ENCODE data around the gene IGLON5. TPM values are rescaled to one million over a fixed set of nuclear protein-coding genes. Genes with fewer than 3 reads are reported as not detected.

Gene IGLON5
- total RNA-seq, 1 experiment from 2014 or later = not detected

DNA sequence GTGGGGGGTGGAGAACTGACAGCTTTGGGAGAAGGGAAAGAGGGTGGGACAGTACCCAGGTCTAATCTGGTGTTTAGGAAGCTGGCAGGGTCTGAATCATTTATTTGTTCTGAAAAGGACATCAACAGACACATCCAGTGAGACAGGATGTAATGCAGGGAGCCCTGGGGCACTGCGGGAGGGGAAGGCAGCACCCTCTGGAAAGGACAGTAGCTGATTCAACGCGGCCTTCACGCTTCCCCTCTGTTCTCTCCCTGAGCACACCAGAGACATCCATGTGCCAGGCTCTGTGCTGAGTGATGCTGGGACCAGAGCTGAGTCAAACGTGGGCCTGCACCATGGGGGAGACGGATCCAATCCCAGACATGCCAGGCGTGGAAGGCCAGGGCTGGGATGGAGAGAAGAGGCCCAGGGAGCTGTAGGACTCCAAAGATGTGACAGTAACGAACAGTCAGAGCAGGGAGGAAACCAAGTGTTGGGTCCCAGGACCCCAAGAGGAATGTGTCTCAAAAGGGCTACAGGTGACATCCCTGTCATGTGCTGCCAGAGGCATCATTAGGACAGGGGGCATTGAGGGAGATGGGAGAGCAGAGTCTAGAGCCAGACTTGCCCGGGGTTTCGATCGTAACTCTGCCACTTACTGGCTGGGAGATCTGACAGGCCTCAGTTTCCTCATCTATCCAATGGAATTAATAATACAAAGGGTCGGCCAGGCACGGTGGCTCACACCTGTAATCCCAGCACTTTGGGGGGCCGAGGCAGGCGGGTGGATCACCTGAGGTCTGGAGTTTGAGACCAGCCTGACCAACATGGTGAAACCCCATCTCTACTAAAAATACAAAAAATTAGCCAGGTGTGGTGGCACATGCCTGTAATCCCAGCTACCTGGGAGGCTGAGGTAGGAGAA is 53.0 kb downstream of the IGLON5 start:
- peak; percentile 64 for DNase-seq (ENCODE audit: low spot score)

DNA sequence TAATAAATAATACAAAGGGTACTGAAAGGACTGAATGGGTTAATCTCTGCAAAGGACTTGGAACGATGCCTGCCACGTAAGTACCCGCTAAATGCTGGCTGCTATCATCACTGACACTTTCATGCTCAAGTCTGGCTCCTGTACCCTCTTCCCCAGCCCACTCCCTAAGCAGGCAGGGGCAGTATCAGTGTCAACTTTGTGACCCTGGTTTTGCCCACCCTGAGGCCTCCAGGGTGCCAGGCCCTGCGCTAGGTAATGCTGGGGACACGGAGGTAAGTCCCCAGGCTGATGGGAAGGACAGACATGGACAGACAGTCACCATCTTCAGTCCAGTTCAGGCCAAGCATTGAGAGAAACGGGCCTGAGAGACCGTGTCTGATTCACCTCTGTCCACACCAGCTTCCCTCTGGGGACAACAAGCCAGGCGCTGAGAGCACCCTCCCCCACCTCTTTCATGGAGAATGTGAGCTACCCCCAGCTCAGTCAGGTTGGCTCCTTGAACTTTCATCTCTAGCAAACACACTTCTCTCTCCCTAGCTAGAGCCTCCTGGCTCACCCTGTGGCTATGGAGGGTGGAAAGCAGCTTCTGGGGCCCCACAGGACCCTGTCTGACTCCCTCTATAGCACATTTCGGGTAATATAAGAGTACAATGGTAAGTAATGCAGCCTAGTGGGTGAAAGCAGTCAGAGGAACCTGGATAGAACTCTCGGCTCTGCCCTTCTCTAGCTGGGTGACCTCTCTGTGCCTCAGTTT is 53.9 kb downstream of the IGLON5 start:
- peak; percentile 70 for DNase-seq (ENCODE audit: low spot score)

DNA sequence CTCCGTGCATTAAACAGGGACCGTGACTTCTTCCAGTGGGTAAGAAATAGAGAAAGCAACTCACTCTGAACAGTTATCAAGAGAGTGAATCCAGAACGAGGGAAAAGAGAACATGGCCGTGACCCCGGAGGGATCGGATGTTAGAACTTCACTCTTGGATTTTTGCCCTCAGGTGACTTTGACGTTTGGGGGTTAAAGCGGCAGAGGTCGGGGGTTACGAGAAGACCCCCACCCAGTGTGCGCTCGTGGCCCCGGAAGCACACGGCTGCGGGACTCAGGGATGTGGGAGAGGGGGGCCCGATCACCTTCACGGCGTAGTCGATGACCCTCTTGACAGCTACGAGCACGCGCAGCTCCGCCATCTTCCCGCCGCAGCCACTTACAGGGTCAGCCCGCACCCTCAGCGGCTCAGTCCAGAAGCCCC is 54.5 kb downstream of the IGLON5 start, which contains the start of gene ETFB:
ETFB (minus strand) TSS at position 424 of the 424 bp plus-strand sequence; CDS start at position 362, 62 bp downstream.
- no peak for DNase-seq (ENCODE audit: low spot score)

DNA sequence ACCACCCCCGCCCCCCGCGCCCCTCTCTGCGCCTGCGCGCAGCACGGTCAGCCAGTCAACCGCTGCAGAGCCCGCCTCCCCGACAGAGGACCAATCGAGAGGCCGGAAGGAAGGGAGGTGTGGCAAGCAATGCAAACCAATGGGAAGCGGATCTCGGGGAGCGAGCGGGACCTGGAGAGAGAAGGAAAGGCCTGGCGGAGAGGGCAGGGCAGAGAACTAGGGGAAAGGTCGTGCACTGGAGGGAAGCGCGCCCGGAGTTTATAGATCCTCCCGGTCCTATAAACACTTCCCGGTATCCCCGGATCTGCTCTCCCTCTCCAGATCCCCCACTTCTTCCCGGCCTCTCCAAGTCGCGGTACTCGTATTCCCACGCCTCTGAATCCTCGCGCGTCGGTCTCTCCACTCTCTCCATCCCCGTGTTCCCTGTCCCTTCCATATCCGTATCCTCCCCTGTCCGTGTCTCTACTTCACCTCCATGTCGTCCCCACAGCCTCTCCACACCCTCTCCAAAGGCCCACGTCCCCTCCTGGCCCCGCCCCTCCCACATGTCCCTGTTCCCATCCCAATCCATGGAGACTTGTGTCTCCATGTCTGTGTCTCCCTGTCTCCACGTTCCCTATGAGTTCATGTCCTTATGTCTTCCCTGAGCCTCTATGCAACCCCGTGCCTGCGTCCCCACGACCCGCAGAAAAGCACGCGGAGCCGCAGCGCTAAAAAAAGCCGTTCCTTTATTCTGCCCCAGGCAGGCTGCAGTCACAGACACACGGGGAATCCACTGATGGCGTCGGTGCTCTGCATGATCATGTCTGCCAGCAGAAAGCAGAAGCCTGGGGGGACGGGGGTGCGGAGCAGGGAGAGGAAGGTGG is 55.2 kb downstream of the IGLON5 start:
- peak; percentile 100 for DNase-seq (ENCODE audit: low spot score)

DNA sequence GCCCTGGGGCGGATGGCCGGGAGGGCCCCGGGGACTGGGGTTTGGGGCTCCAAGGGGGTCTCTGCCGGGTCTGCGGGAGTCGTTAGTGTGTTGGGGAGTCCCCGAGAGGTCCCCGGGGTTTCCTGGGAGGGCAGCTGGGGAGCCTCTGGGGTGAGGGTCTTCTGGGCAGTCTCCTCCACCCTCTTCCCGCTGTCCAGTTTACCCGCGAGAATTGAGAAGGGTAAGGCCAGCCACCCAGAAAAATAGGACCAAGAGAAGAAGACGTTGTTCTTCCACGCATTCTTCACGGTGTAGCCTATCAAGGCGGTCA is 55.8 kb downstream of the IGLON5 start:
- no peak for DNase-seq (ENCODE audit: low spot score)

DNA sequence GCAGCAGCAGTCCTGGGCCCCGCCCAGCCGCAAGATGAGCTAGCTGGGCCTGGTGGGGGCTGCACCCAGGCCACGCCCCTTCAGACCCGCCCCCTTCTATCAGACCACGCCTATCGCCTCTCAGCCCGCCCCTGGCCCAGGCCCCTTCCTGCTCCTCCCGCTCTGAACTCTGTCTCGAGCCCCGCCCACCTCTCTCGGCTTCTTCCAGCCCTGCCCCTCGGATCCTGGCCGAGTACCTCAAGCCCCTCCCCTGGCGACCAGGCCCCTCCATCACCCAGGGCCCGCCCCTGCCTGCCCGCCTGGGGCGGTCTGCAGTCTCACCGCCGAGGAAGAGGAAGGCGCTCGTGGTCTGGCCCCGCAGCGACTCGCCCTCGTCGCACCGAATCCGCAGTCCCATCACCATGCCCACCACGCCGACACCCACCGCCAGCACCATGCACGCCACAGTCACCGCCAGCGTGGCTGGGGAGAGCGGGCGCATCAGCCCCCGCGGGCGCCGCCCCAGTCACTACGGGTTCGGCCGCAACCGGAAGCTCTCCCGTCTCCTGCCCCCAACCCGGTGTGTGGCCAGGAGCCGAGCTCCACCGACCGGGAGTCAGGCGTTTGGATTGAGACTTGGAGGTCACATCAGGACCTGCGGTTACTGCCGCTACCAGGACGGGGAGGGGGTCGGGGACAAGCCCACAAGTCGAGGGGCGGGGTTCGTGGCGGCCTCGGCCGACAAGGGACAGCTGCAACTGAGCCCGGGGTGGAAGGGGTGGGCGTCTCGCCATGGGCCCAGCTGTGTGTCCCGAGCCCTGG is 56.3 kb downstream of the IGLON5 start:
- DNase-seq (ENCODE audit: low spot score) = peak; percentile 100

DNA sequence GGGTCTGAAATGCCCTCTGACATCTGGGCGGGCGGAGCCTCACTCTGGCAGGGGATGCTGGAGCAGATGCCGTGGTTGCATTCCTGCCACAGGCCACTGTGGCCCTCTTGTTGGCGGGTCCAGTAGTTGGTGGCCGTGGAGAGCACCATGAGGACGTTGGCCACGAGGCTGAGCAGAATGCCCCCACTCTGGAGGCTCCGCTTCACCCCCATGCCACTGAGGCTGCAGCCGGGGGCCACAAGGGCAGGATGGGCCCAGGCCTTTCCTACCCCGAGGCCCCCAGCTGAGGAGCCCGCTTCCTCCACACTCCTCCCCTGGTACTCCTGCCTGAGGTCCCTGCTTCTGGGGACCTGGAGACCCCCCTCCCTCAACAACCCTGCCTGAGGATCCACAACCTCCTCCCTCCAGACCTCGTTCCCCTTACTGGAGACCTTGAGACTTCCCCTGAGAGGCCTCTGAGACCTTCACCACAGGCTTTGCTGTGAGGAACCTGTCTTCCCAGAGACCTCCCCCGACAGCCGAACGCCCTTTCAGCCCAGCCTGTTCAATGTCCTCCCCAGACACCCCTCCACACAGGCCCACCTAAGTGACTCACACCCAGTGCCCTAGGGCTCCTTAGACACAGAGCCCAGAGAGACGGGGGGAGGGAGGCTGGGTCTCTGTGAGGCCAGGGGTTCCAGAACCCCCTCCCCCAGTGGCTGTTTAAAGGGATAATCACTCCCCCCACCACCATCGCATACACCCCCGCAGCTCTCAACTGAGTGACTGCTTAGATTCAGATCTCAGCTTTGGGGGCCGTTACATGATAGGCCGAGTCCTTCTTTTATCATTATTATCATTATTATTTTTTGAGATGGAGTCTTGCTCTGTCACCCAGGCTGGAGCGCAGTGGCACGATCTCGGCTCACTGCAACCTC is 57.2 kb downstream of the IGLON5 start, which contains the start of gene CLDND2:
CLDND2 (minus strand) TSS at position 638 of the 917 bp plus-strand sequence; CDS start at position 212, 426 bp downstream.
- DNase-seq (ENCODE audit: low spot score) = no peak

DNA sequence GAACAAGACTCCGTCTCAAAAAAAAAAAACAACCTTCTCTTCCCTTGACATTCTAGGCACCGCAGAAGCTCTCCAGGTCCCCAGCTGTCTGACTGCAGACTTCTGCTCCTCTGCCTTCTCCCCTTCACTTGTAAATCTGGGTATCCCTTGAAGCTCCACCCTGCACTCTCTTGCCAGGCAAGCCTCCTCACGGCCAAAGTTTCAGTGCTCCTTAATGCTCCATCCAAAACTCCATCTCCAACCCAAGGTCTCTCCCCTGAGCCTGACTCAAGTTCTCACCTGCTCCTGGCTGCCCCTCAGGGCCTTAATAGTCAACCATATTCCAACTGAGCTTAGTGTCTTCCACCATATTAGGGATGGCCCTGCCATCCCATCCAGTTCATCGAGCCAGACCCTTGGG is 58.8 kb downstream of the IGLON5 start:
- DNase-seq (ENCODE audit: low spot score) = no peak

DNA sequence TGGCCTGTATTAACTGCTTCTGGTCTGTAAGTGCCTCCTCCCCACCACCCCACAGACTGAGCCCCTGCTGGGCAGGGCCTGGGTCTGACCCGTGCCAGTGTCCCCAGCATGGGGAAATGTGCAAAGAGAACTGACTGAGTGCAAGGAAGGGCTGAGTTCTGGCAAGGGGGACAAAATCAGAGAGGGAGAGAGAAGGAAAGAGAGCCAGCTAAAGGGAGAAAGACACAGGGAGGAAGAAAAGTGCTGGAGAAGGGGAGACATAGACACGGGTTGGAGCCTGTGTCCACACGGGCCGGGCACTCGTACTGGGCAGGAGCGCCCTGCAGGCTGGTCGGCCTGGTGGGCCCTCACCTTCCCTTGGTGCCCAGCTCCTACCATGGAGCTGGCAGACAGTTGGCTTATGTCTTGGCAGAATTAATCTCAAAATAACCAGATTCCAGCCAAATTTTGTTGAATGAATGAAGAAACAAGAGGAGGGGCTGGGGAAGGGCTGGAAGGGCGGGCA is 59.8 kb downstream of the IGLON5 start:
- no peak for DNase-seq (ENCODE audit: low spot score)

DNA sequence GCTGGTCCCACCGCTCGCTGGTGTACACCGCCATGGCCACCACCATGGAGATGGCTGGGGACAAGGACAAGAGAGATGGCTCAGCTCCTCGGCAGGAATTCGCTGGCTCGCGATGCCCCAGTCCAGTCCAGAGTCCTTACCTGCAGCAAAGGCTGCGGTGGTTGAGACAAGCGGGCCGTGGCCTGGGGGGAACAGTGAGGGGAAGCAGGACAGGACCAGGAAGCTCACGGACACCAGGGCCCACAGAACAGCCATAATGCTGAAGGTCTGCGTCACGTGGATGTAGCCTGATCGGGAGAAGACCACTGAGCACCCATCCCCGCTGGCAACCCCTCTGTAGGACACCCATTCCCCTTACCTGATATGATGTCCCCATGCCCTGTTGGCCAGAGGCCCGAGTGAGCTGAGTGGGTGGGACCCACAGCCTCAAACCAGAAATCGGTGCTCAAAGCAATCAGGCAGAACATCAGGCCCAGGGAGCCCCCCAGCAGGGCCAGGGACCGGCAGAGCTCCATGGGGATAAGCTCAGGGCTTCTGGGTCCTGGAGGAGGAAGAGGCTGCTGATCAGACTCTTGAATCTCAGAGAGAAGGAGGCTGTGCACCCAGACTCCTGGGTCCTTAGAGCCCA is 60.7 kb downstream of the IGLON5 start:
- no peak for DNase-seq (ENCODE audit: low spot score)

DNA sequence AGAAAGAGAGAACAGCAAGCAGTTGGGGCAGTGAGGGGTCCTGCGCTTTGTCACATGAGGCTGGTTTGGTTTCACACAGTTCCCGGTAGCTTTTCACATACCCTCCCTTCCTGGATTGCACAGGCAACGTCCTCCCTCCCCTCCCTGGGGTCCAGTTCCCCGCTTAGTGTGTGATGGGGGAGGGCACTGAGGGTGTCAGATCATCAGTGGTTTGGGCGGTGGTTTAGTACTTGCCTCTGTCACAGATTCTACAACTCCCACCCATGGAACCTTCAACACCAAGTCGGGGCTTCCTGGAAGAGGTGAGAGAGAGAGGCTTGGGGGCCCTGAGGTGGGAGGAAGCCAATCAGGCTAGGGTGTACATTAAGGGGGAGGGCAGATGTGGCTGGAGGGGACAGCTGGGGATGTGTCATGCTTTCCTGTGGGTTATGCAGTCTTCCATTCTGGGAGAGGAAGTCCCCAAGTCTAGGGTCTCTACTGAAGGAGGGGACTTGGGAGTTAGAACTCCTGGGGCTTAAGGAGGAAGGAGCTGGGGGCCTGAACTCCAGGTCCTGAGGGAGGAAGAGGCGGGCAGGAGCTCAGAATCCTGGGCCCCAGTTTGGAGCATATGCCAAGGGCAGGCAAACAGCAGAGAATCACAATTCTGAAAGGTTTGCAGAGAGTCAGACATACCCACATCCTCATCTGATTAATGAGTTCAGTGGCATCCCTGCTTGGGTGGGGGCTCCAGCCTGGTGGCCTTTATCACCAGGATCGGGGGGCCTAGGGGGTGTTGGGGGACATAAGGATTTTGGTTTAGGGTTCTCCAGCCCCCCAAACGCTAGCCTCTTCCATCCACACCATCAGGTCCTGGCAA is 61.4 kb downstream of the IGLON5 start, which contains the start of gene NKG7:
NKG7 (minus strand) TSS at position 6 of the 856 bp plus-strand sequence. CDS start 119 bp downstream, outside the sequence.
- no peak for DNase-seq (ENCODE audit: low spot score)

DNA sequence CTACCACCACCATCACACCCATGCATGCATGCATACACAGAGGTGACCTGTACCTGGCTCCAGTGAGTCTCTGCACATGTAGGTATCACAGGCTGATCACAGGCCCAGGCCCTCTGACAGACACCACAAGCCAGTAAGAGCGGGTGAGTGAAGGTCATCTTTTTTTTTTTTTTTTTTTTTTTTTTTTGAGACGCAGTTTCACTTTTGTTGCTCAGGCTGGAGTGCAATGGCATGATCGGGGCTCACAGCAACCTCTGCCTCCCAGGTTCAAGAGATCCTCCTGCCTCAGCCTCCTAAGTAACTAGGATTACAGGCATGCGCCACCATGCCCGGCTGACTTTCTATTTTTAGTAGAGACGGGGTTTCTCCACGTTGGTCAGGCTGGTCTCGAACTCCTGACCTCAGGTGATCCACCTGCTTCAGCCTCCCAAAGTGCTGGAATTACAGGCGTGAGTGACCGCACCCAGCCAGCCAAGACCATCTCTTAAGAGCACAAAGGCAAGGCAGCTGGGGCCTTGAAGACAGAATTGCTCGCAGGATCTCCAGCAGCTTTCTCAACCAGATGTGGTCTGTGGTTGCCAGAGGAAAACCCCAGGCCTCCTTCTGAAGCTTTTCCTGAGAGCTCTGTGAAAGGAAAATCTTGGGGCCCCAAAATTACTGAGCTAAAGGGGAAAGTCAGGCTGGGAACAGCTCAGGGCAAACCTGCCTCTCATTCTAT is 64.2 kb downstream of the IGLON5 start:
- no peak for DNase-seq (ENCODE audit: low spot score)

DNA sequence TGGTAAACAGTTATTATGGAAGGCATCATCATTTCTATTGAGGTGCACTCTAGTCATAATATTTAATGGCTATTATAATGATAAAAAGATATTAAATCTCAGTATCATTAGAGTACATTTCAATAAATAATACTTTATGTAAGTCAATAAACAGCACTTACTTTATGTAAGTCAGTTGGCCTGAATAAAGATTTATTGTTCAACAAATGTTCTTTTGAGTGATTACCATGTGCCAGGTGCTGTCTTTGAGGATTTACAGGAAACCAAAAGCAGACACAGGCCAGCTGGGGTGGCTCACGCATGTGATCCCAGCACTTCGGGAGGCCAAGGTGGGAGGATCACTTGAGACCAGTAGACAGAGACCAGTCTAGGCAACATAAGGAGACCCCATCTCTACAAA is 66.0 kb downstream of the IGLON5 start:
- no peak for DNase-seq (ENCODE audit: low spot score)

DNA sequence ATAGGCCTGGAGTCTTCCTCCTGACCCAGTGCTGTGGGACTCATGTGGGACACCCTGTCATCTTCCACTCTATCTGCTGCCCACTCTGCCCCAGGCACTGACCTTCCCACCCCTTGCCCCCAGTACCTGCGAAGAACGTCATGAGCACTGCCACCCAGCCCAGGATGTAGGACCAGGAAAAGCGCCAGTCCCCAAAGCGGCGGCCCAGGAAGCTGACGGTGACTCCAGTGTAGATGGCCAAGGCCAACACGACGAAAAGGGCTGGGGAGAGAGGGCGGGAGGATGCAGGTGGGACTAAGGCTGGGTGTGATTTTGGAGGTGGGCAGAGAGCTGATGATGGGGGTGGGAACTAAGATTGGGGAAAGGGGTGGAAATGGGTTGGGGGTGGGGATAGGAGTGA is 68.9 kb downstream of the IGLON5 start:
- DNase-seq (ENCODE audit: low spot score) = no peak

Data from HT-29 (cell line).